Measurements from ENCODE around the gene MAML3. TPM values are rescaled to one million over a fixed set of nuclear protein-coding genes. Genes with fewer than 3 reads are reported as not detected.

Gene MAML3
- total and polyA plus RNA-seq, 9 donors: 11.1 to 23.8 (median 14.9) TPM

DNA sequence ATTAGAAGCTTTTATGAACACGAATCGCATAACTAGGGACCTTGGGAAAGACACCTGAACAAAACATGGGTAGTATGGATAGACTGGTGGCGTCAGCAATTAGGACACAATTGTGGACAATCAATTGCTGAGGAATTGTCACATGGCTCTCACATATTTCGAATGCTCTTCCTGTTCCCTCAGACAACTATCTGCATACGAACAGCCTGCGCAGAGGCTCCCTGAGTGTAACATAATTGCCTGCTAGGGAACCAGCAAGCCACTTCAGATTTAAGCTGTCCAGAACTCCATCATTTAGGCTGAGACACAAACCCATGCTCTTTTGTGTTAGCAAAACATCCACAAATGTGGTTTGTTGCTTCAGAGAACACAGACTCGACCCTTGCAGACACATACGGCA lies 327.6 kb downstream of the MAML3 start:
- DNase-seq: no peak
- WGBS, 3 donors: 89 to 95% (median 94%) methylated on average over 8 of the region's 8 CpGs
- TF ChIP-seq POLR2A (IDR thresholded peaks at IDR 0.05): no peak
- no peak overlapping the region for H3K4me3 ChIP-seq
- no peak overlapping the region for H3K27ac ChIP-seq
- no peaks in the 10 kb centered on the region for H3K9me3 ChIP-seq
- H3K4me1 ChIP-seq (ENCODE audit: insufficient read depth): no peaks in the 10 kb centered on the region
- H3K27me3 ChIP-seq: no peaks in the 10 kb centered on the region
- intact Hi-C loops (cut with DNase I): no loop called here
- H3K36me3 ChIP-seq: no peaks in the 10 kb centered on the region

DNA sequence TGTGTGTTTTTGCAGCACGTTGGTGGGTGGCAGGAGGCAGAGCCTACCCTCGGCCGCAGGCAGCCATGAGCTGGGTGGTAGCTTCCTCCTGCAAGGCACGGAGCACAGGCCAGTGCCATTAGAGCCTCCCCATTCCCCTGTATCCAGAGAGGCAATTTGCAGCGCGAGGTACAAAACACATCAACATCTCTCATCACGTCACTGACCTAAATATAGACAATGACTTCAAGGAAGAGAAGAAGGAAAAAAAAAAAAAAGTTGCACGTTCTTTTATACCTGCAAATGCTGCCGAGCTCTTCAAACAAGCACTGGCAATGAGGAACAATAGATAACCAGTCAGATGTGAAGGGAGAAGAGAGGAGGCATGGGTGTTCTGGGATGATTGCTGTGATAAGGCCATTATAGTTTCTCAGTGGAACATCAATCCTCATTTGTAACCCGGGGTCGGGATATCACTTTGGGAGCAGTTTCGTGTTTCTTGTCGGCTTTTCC lies 328.4 kb downstream of the MAML3 start:
- Histone ChIP-seq H3K27me3 (no peaks in the 10 kb centered on the region), H3K4me3 (no peak overlapping the region), H3K9me3 (no peaks in the 10 kb centered on the region), H3K36me3 (no peaks in the 10 kb centered on the region), H3K4me1 (ENCODE audit: insufficient read depth) (no peaks in the 10 kb centered on the region), H3K27ac (no peak overlapping the region)
- intact Hi-C loops (cut with DNase I): no loop called here
- no peak for DNase-seq
- 82 to 84% (median 83%) methylated on average over 13 of the region's 13 CpGs for WGBS, 3 donors
- TF ChIP-seq POLR2A (IDR thresholded peaks at IDR 0.05): no peak
- no peak for TF ChIP-seq EP300 (IDR thresholded peaks at IDR 0.05)
- TF ChIP-seq, protein P1, sequence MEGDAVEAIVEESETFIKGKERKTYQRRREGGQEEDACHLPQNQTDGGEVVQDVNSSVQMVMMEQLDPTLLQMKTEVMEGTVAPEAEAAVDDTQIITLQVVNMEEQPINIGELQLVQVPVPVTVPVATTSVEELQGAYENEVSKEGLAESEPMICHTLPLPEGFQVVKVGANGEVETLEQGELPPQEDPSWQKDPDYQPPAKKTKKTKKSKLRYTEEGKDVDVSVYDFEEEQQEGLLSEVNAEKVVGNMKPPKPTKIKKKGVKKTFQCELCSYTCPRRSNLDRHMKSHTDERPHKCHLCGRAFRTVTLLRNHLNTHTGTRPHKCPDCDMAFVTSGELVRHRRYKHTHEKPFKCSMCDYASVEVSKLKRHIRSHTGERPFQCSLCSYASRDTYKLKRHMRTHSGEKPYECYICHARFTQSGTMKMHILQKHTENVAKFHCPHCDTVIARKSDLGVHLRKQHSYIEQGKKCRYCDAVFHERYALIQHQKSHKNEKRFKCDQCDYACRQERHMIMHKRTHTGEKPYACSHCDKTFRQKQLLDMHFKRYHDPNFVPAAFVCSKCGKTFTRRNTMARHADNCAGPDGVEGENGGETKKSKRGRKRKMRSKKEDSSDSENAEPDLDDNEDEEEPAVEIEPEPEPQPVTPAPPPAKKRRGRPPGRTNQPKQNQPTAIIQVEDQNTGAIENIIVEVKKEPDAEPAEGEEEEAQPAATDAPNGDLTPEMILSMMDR (IDR thresholded peaks at IDR 0.05): no peak

DNA sequence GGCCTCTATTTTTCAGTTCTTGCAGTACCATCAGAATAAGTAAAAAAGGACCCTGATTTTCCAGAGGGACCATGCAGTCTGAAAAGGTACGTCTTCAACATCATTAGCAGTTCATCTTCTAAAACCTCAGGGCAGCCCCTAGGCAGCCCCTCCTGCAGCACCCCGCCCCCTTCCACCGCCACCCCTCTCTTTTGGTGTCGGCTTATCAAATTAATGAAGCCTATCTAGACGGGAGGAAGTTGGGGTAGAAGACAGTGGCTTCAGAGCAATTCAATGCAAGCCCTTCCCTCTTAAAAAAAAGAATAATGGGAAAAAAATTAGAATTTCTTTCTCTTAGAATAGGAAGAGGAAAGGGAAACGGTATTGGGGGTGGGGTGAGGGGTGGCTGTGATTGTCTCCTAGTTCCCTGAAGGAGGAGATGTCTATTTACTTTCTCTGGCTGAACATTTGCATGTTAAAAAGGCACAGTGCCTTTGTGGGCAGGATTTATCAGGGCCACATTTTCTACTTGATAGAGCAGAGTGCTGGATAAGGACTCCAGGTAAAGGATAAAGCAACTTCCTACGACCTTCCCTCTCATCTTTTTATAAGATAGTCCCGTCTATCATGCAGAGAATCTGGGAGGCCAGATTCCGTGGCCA lies 329.0 kb downstream of the MAML3 start:
- no peak overlapping the region for H3K27ac ChIP-seq
- no peak overlapping the region for H3K4me3 ChIP-seq
- intact Hi-C loops (cut with DNase I): no loop called here
- no peaks in the 10 kb centered on the region for H3K9me3 ChIP-seq
- no peaks in the 10 kb centered on the region for H3K4me1 ChIP-seq (ENCODE audit: insufficient read depth)
- H3K36me3 ChIP-seq: no peaks in the 10 kb centered on the region
- H3K27me3 ChIP-seq: no peaks in the 10 kb centered on the region
- TF ChIP-seq EP300 (IDR thresholded peaks at IDR 0.05): no peak
- TF ChIP-seq POLR2A (IDR thresholded peaks at IDR 0.05): no peak
- TF ChIP-seq, protein P1 (IDR thresholded peaks at IDR 0.05): no peak
- no peak for DNase-seq
- 84 to 89% (median 85%) methylated on average over 9 of the region's 9 CpGs for WGBS, 3 donors

DNA sequence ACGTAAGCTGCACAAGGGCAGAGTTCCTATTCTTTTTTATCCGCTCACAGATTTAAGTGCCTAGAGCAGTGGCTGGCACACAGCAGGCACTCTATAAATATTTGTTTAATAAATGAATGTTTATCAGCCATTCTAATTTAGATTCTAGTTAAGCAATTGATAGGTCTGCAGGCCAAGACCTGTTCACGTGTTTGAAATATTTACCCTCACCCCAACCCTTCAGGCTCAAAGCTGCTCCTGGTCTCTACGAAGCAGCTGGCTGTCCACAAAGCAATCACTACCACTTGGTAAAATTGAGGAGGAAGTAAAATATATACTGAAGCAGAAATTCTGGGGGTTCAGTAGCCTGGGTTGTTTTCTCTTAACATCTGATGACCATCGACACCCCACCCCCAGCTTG lies 330.2 kb downstream of the MAML3 start:
- Histone ChIP-seq H3K4me1 (ENCODE audit: insufficient read depth) (no peaks in the 10 kb centered on the region), H3K9me3 (no peaks in the 10 kb centered on the region), H3K27me3 (no peaks in the 10 kb centered on the region), H3K4me3 (no peak overlapping the region), H3K27ac (no peak overlapping the region), H3K36me3 (no peaks in the 10 kb centered on the region)
- intact Hi-C loops (cut with DNase I): no loop called here
- TF ChIP-seq POLR2A (IDR thresholded peaks at IDR 0.05) (no peak), EP300 (IDR thresholded peaks at IDR 0.05) (no peak)
- TF ChIP-seq, protein P1 (IDR thresholded peaks at IDR 0.05): no peak
- WGBS, 3 donors: 94 to 96% (median 94%) methylated on average over 5 of the region's 5 CpGs
- no peak for DNase-seq

DNA sequence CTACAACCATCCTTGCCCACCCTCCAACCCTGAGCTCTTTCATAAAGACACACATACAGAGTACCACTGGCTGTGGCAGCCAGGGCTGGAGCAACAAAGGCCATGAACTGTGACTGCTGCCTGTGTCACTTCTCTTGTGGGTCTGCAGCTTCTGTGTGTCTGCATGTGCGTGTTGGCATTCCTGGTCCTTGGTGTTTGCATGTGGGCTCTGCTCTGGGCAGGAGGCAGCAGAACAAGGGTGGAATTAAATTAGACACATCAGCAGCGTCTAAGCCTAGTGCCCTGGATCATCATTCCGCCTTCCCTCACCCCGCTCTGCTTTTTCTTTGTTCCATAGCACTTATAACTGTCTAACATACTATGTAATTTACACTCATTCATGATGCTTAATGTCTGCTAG lies 330.6 kb downstream of the MAML3 start:
- Histone ChIP-seq H3K4me3 (no peak overlapping the region), H3K4me1 (ENCODE audit: insufficient read depth) (no peaks in the 10 kb centered on the region), H3K9me3 (no peaks in the 10 kb centered on the region), H3K27ac (no peak overlapping the region), H3K27me3 (no peaks in the 10 kb centered on the region), H3K36me3 (no peaks in the 10 kb centered on the region)
- intact Hi-C loops (cut with DNase I): no loop called here
- DNase-seq: no peak
- TF ChIP-seq, protein P1 (IDR thresholded peaks at IDR 0.05): no peak
- TF ChIP-seq EP300 (IDR thresholded peaks at IDR 0.05) (no peak), POLR2A (IDR thresholded peaks at IDR 0.05) (no peak)
- 96 to 99% (median 97%) methylated on average over 4 of the region's 4 CpGs for WGBS, 3 donors
